ENCODE data around the gene IL34.

The IL34 gene

GRCh38 chr16:70703835-70704381 lies 57.5 kb downstream of the IL34 start:
- no peaks in the 10 kb centered on the region for H3K27me3 ChIP-seq (replicated peaks in 2 of 5; ENCODE audit: control insufficient read depth in 4 of 5, insufficient read depth in 5 of 5, low read length in 4 of 5)

DNA sequence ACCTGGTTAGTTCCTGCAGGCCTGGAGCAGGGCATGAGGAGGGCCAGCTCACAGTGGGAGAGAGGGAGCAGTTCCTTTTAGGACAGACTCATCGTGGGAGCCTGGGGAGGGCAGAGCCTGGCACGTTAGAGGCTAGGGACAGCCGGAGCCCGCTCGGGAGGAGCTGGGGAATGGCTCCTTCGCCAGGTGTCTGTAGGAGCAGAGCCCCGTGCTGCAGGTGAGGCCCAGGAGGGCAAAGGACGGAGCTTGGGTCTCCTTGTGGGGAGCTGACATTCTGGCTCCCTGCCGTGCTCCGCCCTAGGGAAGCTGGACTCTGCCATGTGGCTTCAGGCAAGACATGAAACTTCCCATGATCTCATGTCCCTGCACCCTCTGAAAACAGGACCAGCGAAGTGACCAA lies 58.2 kb downstream of the IL34 start:
- Histone ChIP-seq H3K36me3 (ENCODE audit: control insufficient read depth in 4 of 4, insufficient read depth in 4 of 4, low read length in 3 of 4) (peaks cover 0 to 13% (median 6%) of the 10 kb centered on the region in 4 experiments), H3K4me3 (ENCODE audit: control insufficient read depth in 1 of 7, extremely low read depth in 1 of 7, insufficient read depth in 4 of 7, low read depth in 2 of 7, low read length in 6 of 7) (no peak overlapping the region), H3K27ac (ENCODE audit: insufficient read depth in 1 of 2, low read depth in 1 of 2, low read length in 2 of 2, poor library complexity in 1 of 2, severe bottlenecking in 2 of 2) (no peak overlapping the region), H3K9me3 (ENCODE audit: control extremely low read depth in 1 of 5, control insufficient read depth in 4 of 5, insufficient read depth in 2 of 5, low read depth in 1 of 5, low read length in 4 of 5) (no peaks in the 10 kb centered on the region), H3K4me1 (ENCODE audit: control extremely low read depth in 1 of 4, control insufficient read depth in 4 of 4, insufficient read depth in 4 of 4, low read length in 3 of 4) (peaks cover 0 to 44% (median 20%) of the 10 kb centered on the region in 4 experiments), H3K27me3 (replicated peaks in 2 of 5; ENCODE audit: control insufficient read depth in 4 of 5, insufficient read depth in 5 of 5, low read length in 4 of 5) (no peaks in the 10 kb centered on the region)
- 97% methylated on average over 11 of the region's 11 CpGs for WGBS (ENCODE audit: insufficient coverage)
- CTCF ChIA-PET, result interaction anchor here (2.5 kb wide), 1 partner anchor 33 kb away, joined by 13 read pairs; no protein-coding TSS in a partner anchor
- no peak for DNase-seq
- POLR2A ChIA-PET, result no interaction called here

More at GRCh38 chr16:70703835-70704381, 57.5 kb downstream of the IL34 start:
- POLR2A ChIA-PET, result no interaction called here
- CTCF ChIA-PET, result interaction anchor here (1.5 to 2.5 kb wide), 2 partner anchors 11 to 34 kb away, joined by 4 to 13 read pairs; no protein-coding TSS in a partner anchor
- WGBS (ENCODE audit: insufficient coverage), result 98% methylated on average over 4 of the region's 6 CpGs
- peaks cover 0 to 15% (median 7%) of the 10 kb centered on the region in 4 experiments for H3K36me3 ChIP-seq (ENCODE audit: control insufficient read depth in 4 of 4, insufficient read depth in 4 of 4, low read length in 3 of 4)
- H3K9me3 ChIP-seq (ENCODE audit: control extremely low read depth in 1 of 5, control insufficient read depth in 4 of 5, insufficient read depth in 2 of 5, low read depth in 1 of 5, low read length in 4 of 5), result no peaks in the 10 kb centered on the region
- H3K27ac ChIP-seq (ENCODE audit: insufficient read depth in 1 of 2, low read depth in 1 of 2, low read length in 2 of 2, poor library complexity in 1 of 2, severe bottlenecking in 2 of 2), result no peak overlapping the region
- peaks cover 0 to 51% (median 22%) of the 10 kb centered on the region in 4 experiments for H3K4me1 ChIP-seq (ENCODE audit: control extremely low read depth in 1 of 4, control insufficient read depth in 4 of 4, insufficient read depth in 4 of 4, low read length in 3 of 4)
- DNase-seq, result no peak
- H3K4me3 ChIP-seq (ENCODE audit: control insufficient read depth in 1 of 7, extremely low read depth in 1 of 7, insufficient read depth in 4 of 7, low read depth in 2 of 7, low read length in 6 of 7), result no peak overlapping the region

DNA sequence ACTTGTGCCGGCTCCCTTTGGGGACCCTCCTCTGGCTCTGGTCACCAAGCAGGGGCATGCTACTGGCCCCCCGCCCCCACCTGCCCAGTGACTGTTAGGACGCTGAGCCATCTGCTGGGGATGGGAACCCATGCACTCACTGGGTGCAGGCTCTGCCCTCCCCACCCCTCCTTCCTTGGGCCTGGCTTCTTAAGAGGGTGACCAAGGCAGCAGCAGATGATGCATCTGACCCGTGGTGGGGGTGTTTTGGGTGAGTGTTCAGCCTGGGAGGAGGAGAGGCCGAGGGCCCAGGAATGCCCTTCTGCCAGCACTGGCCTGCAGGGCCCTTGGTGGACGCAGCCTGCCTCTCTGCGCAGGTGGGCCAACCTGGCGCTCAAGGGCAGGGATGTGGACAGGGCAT lies 58.7 kb downstream of the IL34 start:
- ChIA-PET CTCF (no interaction called here), POLR2A (no interaction called here)
- no peaks in the 10 kb centered on the region for H3K27me3 ChIP-seq (replicated peaks in 2 of 5; ENCODE audit: control insufficient read depth in 4 of 5, insufficient read depth in 5 of 5, low read length in 4 of 5)
- H3K4me1 ChIP-seq (ENCODE audit: control extremely low read depth in 1 of 4, control insufficient read depth in 4 of 4, insufficient read depth in 4 of 4, low read length in 3 of 4), result peaks cover 0 to 44% (median 20%) of the 10 kb centered on the region in 4 experiments
- H3K27ac ChIP-seq (ENCODE audit: insufficient read depth in 1 of 2, low read depth in 1 of 2, low read length in 2 of 2, poor library complexity in 1 of 2, severe bottlenecking in 2 of 2), result no peak overlapping the region
- no peaks in the 10 kb centered on the region for H3K9me3 ChIP-seq (ENCODE audit: control extremely low read depth in 1 of 5, control insufficient read depth in 4 of 5, insufficient read depth in 2 of 5, low read depth in 1 of 5, low read length in 4 of 5)
- H3K4me3 ChIP-seq (ENCODE audit: control insufficient read depth in 1 of 7, extremely low read depth in 1 of 7, insufficient read depth in 4 of 7, low read depth in 2 of 7, low read length in 6 of 7), result no peak overlapping the region
- WGBS (ENCODE audit: insufficient coverage), result 94% methylated on average over 7 of the region's 8 CpGs
- DNase-seq, result no peak
- peaks cover 0 to 12% (median 6%) of the 10 kb centered on the region in 4 experiments for H3K36me3 ChIP-seq (ENCODE audit: control insufficient read depth in 4 of 4, insufficient read depth in 4 of 4, low read length in 3 of 4)

- Histone ChIP-seq H3K4me1 (ENCODE audit: control extremely low read depth in 1 of 4, control insufficient read depth in 4 of 4, insufficient read depth in 4 of 4, low read length in 3 of 4) (peaks cover 0 to 27% (median 9%) of the 10 kb centered on the region in 4 experiments), H3K4me3 (ENCODE audit: control insufficient read depth in 1 of 7, extremely low read depth in 1 of 7, insufficient read depth in 4 of 7, low read depth in 2 of 7, low read length in 6 of 7) (no peak overlapping the region), H3K27me3 (replicated peaks in 2 of 5; ENCODE audit: control insufficient read depth in 4 of 5, insufficient read depth in 5 of 5, low read length in 4 of 5) (no peaks in the 10 kb centered on the region), H3K9me3 (ENCODE audit: control extremely low read depth in 1 of 5, control insufficient read depth in 4 of 5, insufficient read depth in 2 of 5, low read depth in 1 of 5, low read length in 4 of 5) (no peaks in the 10 kb centered on the region), H3K36me3 (ENCODE audit: control insufficient read depth in 4 of 4, insufficient read depth in 4 of 4, low read length in 3 of 4) (peaks cover 0 to 24% (median 6%) of the 10 kb centered on the region in 4 experiments), H3K27ac (ENCODE audit: insufficient read depth in 1 of 2, low read depth in 1 of 2, low read length in 2 of 2, poor library complexity in 1 of 2, severe bottlenecking in 2 of 2) (no peak overlapping the region)
- ChIA-PET POLR2A (no interaction called here), CTCF (interaction anchor here (1.3 kb wide), 1 partner anchor 64 kb away, joined by 3 read pairs; no protein-coding TSS in a partner anchor)
- WGBS (ENCODE audit: insufficient coverage), result 96% methylated on average over 6 of the region's 7 CpGs
- DNase-seq, result no peak
Measured at GRCh38 chr16:70706948-70707465, 60.6 kb downstream of the IL34 start.

GRCh38 chr16:70708366-70709246 lies 62.2 kb downstream of the IL34 start:
- Histone ChIP-seq H3K4me1 (ENCODE audit: control extremely low read depth in 1 of 4, control insufficient read depth in 4 of 4, insufficient read depth in 4 of 4, low read length in 3 of 4) (peaks cover 0 to 11% (median 9%) of the 10 kb centered on the region in 4 experiments), H3K27me3 (replicated peaks in 2 of 5; ENCODE audit: control insufficient read depth in 4 of 5, insufficient read depth in 5 of 5, low read length in 4 of 5) (no peaks in the 10 kb centered on the region)

GRCh38 chr16:70709457-70709856 lies 63.1 kb downstream of the IL34 start:
- H3K27me3 ChIP-seq (replicated peaks in 2 of 5; ENCODE audit: control insufficient read depth in 4 of 5, insufficient read depth in 5 of 5, low read length in 4 of 5), result no peaks in the 10 kb centered on the region
- H3K36me3 ChIP-seq (ENCODE audit: control insufficient read depth in 4 of 4, insufficient read depth in 4 of 4, low read length in 3 of 4), result peaks cover 0 to 31% (median 6%) of the 10 kb centered on the region in 4 experiments
- POLR2A ChIA-PET, result interaction anchor here (1.0 kb wide), 1 partner anchor 55 kb away, joined by 3 read pairs; no protein-coding TSS in a partner anchor
- WGBS (ENCODE audit: insufficient coverage), result 99% methylated on average over 5 of the region's 5 CpGs
- CTCF ChIA-PET, result interaction anchor here (0.6 to 1.1 kb wide), 4 partner anchors 19 to 55 kb away, joined by 3 read pairs; no protein-coding TSS in a partner anchor
- no peaks in the 10 kb centered on the region for H3K9me3 ChIP-seq (ENCODE audit: control extremely low read depth in 1 of 5, control insufficient read depth in 4 of 5, insufficient read depth in 2 of 5, low read depth in 1 of 5, low read length in 4 of 5)
- no peak for DNase-seq
- H3K4me1 ChIP-seq (ENCODE audit: control extremely low read depth in 1 of 4, control insufficient read depth in 4 of 4, insufficient read depth in 4 of 4, low read length in 3 of 4), result peaks cover 0 to 14% (median 9%) of the 10 kb centered on the region in 4 experiments
- no peak overlapping the region for H3K4me3 ChIP-seq (ENCODE audit: control insufficient read depth in 1 of 7, extremely low read depth in 1 of 7, insufficient read depth in 4 of 7, low read depth in 2 of 7, low read length in 6 of 7)
- H3K27ac ChIP-seq (ENCODE audit: insufficient read depth in 1 of 2, low read depth in 1 of 2, low read length in 2 of 2, poor library complexity in 1 of 2, severe bottlenecking in 2 of 2), result no peak overlapping the region

More at GRCh38 chr16:70708366-70709246, 62.2 kb downstream of the IL34 start:
- Histone ChIP-seq H3K27ac (ENCODE audit: insufficient read depth in 1 of 2, low read depth in 1 of 2, low read length in 2 of 2, poor library complexity in 1 of 2, severe bottlenecking in 2 of 2) (no peak overlapping the region), H3K9me3 (ENCODE audit: control extremely low read depth in 1 of 5, control insufficient read depth in 4 of 5, insufficient read depth in 2 of 5, low read depth in 1 of 5, low read length in 4 of 5) (no peaks in the 10 kb centered on the region), H3K4me3 (ENCODE audit: control insufficient read depth in 1 of 7, extremely low read depth in 1 of 7, insufficient read depth in 4 of 7, low read depth in 2 of 7, low read length in 6 of 7) (no peak overlapping the region), H3K36me3 (ENCODE audit: control insufficient read depth in 4 of 4, insufficient read depth in 4 of 4, low read length in 3 of 4) (peaks cover 0 to 31% (median 6%) of the 10 kb centered on the region in 4 experiments)
- 84% methylated on average over 20 of the region's 20 CpGs for whole genome bisulfite sequencing (ENCODE audit: insufficient coverage)
- no peak for DNase-seq
- ChIA-PET CTCF (interaction anchor here (0.7 to 1.1 kb wide), 3 partner anchors 20 to 54 kb away, joined by 3 read pairs; no protein-coding TSS in a partner anchor), POLR2A (interaction anchor here (1.0 kb wide), 1 partner anchor 54 kb away, joined by 3 read pairs; no protein-coding TSS in a partner anchor)

Data from common myeloid progenitor, CD34-positive (primary cell).